Endothelial cell of umbilical vein (primary cell): Measurements from ENCODE around the gene CD164L2.

ENCODE experiments used
- CTCF ChIP-seq, 2 donors: IDR thresholded peaks; 1 replicate in 1 of 2; 2 replicates in 1 of 2; pipeline ENCODE4 v1.5.1; 2011; ENCODE audit warnings: low read length in 2 of 2, mild to moderate bottlenecking in 2 of 2, moderate library complexity in 2 of 2, control low read depth in 1 of 2, inconsistent platforms in 1 of 2, low read depth in 1 of 2; ENCODE audit not compliant: insufficient read depth in 1 of 2; ENCODE audit errors: extremely low read depth in 1 of 2
- EZH2 ChIP-seq: IDR thresholded peaks from 2 replicates; pipeline ENCODE4 v1.6.1; 2012; ENCODE audit warnings: borderline replicate concordance, low read depth, mild to moderate bottlenecking, moderate library complexity, low read length, inconsistent platforms; ENCODE audit not compliant: severe bottlenecking
- JUN ChIP-seq: IDR thresholded peaks from 2 replicates; pipeline ENCODE4 v1.6.1; 2011; ENCODE audit warnings: borderline replicate concordance, low read depth; ENCODE audit not compliant: insufficient read length, insufficient read depth
- MYC ChIP-seq: IDR thresholded peaks from one replicate; pipeline ENCODE4 v1.6.1; 2011; ENCODE audit warnings: mild to moderate bottlenecking, low read depth, low read length
- POLR2A ChIP-seq: IDR thresholded peaks from 2 replicates; pipeline ENCODE4 v1.6.1; 2012; ENCODE audit warnings: low read depth, mild to moderate bottlenecking, control low read depth, low read length
- POLR2AphosphoS5 ChIP-seq: IDR thresholded peaks from 2 replicates; pipeline ENCODE4 v1.6.1; 2012; ENCODE audit warnings: low read depth, mild to moderate bottlenecking, control low read depth, low read length, moderate library complexity; ENCODE audit not compliant: insufficient read depth

- TF ChIP-seq CTCF (IDR thresholded peaks at IDR 0.05; ENCODE audit: extremely low read depth in 1 of 2, insufficient read depth in 1 of 2, low read depth in 1 of 2, low read length in 2 of 2) (no peak), EZH2 (no peak), POLR2AphosphoS5 (no peak), MYC (no peak), POLR2A (no peak), JUN (no peak)
Observed at GRCh38 chr1:27374362-27375086, 8.6 kb downstream of the CD164L2 start, which contains the start of gene FCN3.
